HepG2 (cell line): ENCODE measurements around the gene TP53TG5. TPM values are rescaled to one million over a fixed set of nuclear protein-coding genes. Genes with fewer than 3 reads are reported as not detected.
A peak's percentile ranks its signal among the peaks of the same experiment; 100 is the strongest.

Experiments
- CBX1 ChIP-seq: IDR thresholded peaks from one replicate; pipeline ENCODE4 v1.6.1; 2016; ENCODE audit warnings: antibody characterized with exemption, low read depth
- DZIP1 ChIP-seq: sonication (generic); formaldehyde crosslinking; IDR thresholded peaks from 2 replicates; pipeline ENCODE4 v1.5.0; 2020; ENCODE audit warnings: mild to moderate bottlenecking, missing genetic modification reagents
- HCFC1 ChIP-seq: fragments of 150-350 bp; IDR thresholded peaks from 2 replicates; pipeline ENCODE4 v1.6.1; 2014; ENCODE audit warnings: low read depth, low read length
- HNF4A ChIP-seq: sonication (generic); formaldehyde crosslinking; IDR thresholded peaks from 2 replicates; pipeline ENCODE4 v1.4.0; 2020; ENCODE audit warnings: missing genetic modification reagents
- MATR3 ChIP-seq: sonication (generic); formaldehyde crosslinking; IDR thresholded peaks from 2 replicates; pipeline ENCODE4 v1.4.0; 2020; ENCODE audit warnings: missing genetic modification reagents
- ONECUT2 ChIP-seq: sonication (generic); formaldehyde crosslinking; IDR thresholded peaks from 2 replicates; pipeline ENCODE4 v1.4.0; 2020; ENCODE audit warnings: missing genetic modification reagents
- PCBP2 ChIP-seq: fragments of 200-400 bp; formaldehyde crosslinking; optimal IDR thresholded peaks from 2 replicates; pipeline ENCODE3; 2018; ENCODE audit warnings: low read length, low read depth; ENCODE audit not compliant: poor library complexity, severe bottlenecking
- RAD51 ChIP-seq: fragments of 450-650 bp; IDR thresholded peaks from 2 replicates; pipeline ENCODE4 v1.6.1; 2016; ENCODE audit warnings: borderline replicate concordance
- RERE ChIP-seq: IDR thresholded peaks from 2 replicates; pipeline ENCODE4 v1.6.1; 2016; ENCODE audit warnings: low read depth, missing genetic modification reagents, missing compliant biosample characterization
- SMAD9 ChIP-seq: sonication (generic); formaldehyde crosslinking; IDR thresholded peaks from 2 replicates; pipeline ENCODE4 v1.5.1; 2020; ENCODE audit warnings: mild to moderate bottlenecking, missing genetic modification reagents
- THAP7 ChIP-seq: sonication (generic); formaldehyde crosslinking; IDR thresholded peaks from 2 replicates; pipeline ENCODE4 v1.8.1; 2023; ENCODE audit warnings: mild to moderate bottlenecking, missing genetic modification reagents
- THYN1 ChIP-seq: sonication (generic); formaldehyde crosslinking; IDR thresholded peaks from 2 replicates; pipeline ENCODE4 v1.8.1; 2023; ENCODE audit warnings: low read depth, mild to moderate bottlenecking, moderate library complexity, missing genetic modification reagents, borderline replicate concordance
- ZBTB44 ChIP-seq: sonication (generic); formaldehyde crosslinking; IDR thresholded peaks from 2 replicates; pipeline ENCODE4 v1.4.0; 2020; ENCODE audit warnings: missing genetic modification reagents
- ZFP82 ChIP-seq: sonication (generic); formaldehyde crosslinking; IDR thresholded peaks from 2 replicates; pipeline ENCODE4 v1.5.1; 2020; ENCODE audit warnings: mild to moderate bottlenecking, missing genetic modification reagents, borderline replicate concordance
- ZNF773 ChIP-seq: sonication (generic); formaldehyde crosslinking; IDR thresholded peaks from 2 replicates; pipeline ENCODE4 v1.4.0; 2020; ENCODE audit warnings: missing genetic modification reagents, borderline replicate concordance
- ZNF781 ChIP-seq: sonication (generic); formaldehyde crosslinking; IDR thresholded peaks from 2 replicates; pipeline ENCODE4 v1.5.1; 2020; ENCODE audit warnings: borderline replicate concordance, mild to moderate bottlenecking, missing genetic modification reagents; ENCODE audit errors: not compliant biosample characterization
- polyA plus RNA-seq, 8 experiments: library from polyadenylated mRNA; depleted of rRNA in 3 of 8; stranded (reverse) in 7 of 8; unstranded in 1 of 8; fragments of >200 nt; fragmentation: Illumina TruSeq in 4 of 8; extraction: Trizol in 4 of 8; gene quantifications; 2 replicates each; pipeline versions ENCODE4 v1.2.1 to v1.2.3, GENCODE V29; 2011 to 2016; ENCODE audit warnings: low read depth in 4 of 8, missing spikeins in 1 of 8, mixed read lengths in 1 of 8; ENCODE audit not compliant: insufficient read depth in 1 of 8
- total RNA-seq, 5 experiments: library from RNA; depleted of rRNA; stranded (reverse); fragments of >200 nt; fragmentation: Illumina TruSeq; extraction: Trizol; gene quantifications; 2 replicates each; pipeline ENCODE4 v1.2.3, GENCODE V29; 2016; ENCODE audit warnings: low read depth in 1 of 5

The TP53TG5 gene
- total and polyA plus RNA-seq, 2 of the 13 experiments (the other 11 are each of a cell fraction or from before 2014, with no cell fraction given), result 0.11 TPM; not detected in 1

- no peak for TF ChIP-seq THYN1
- TF ChIP-seq THAP7 (CRISPR knock-in tag), result no peak
- TF ChIP-seq CBX1, result peak; percentile 20
- no peak for TF ChIP-seq SMAD9 (CRISPR knock-in tag)
- TF ChIP-seq ZNF773, result no peak; the same call in 1 of the 2 replicates
- no peak for TF ChIP-seq MATR3 (CRISPR knock-in tag)
- peak; percentile 86 for TF ChIP-seq HNF4A
- TF ChIP-seq RAD51, result no peak
- TF ChIP-seq RERE (CRISPR knock-in tag), result no peak
- peak; percentile 59 for TF ChIP-seq PCBP2
- TF ChIP-seq ZBTB44 (CRISPR knock-in tag), result no peak
- peak; percentile 75; the same call in 1 of the 2 replicates for TF ChIP-seq ONECUT2 (CRISPR knock-in tag)
- TF ChIP-seq HCFC1, result no peak
- TF ChIP-seq ZNF781 (CRISPR knock-in tag), result no peak
- no peak for TF ChIP-seq ZFP82 (CRISPR knock-in tag)
- TF ChIP-seq DZIP1 (CRISPR knock-in tag), result no peak
Measured at GRCh38 chr20:45343532-45344167, 34.5 kb downstream of the TP53TG5 start (continued).
